ENCODE measurements around the gene YARS1.
"Not testable (repeated sequence)": the region's sequence is repeated elsewhere in the genome, so short reads cannot be mapped to it uniquely, and the experiment has no call there.

Gene YARS1

DNA sequence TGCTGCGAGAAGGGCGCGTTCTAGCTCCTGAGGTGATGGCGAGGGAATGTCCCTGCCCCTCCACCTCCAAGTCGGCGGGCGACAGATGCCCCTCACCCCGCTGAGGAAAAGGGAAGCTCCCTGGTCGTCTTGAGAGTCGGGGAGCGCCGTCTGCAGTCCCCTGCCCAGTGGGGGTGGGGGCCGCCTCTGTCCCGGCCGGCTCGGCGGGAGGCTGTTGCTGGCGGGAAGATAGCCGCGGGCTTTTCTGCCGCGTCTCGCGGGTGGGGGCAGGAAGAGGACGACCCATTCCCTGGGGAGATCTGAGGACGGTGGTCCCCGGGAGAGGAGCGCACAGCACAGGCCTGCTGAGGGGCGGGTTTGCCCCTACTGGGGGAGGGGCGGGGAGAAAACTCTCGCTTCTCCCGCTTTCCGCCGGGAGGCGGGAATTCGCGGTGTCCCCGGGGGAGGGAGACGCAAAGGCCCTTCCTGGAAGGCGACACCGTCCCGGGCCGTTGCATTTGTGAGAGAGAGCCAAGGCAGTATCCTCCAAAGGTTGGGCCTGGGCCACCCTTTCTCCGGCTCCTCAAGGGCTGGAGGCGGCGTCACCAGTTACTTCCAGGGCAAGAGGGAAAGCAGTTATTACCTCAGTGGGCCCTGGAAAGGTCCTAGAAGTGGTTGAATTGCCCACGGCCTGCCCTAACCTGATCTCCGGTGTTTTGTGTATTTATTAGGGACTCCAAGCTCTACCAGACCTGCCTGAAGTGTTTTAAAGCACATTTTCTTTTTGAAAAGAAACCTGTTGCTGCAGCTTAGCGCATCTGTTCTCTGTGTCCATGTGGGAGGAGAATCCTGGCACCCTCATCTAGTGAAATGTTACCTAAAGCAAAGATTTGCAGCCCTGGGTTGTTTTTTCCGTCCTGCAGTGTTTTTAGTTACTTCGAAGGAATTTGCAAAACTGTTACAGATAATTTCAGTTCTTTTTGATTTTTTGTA, 943 bp upstream of the YARS1 start:
- no peak for DNase-seq (ENCODE audit: low read depth)

DNA sequence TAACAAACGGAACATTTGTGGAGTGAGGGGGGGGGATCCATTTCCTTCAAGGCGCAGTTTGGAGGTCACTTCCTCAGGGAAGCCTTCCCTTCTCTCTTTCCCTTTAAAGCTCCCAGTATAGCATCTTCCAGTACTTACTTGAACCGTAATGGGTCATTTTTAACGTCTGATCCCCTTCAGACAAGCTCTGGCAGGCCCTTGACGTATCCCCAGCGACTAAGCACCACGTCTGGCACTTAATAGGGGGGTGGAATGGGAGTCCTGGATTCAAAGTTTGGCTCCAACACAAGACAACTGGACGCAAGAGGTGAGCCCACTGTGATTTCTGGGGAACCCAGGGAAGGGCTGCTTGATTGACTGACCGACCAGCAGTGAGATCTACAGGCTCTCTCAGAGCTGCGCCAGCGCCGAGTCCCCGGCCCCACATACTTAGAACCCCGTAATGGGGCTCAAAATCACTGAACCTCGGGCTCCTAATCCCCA, 441 bp downstream of the YARS1 start:
- DNase-seq (ENCODE audit: low read depth): no peak

GRCh38 chr1:32813941-32814739, 3.0 kb downstream of the YARS1 start:
- no peak for DNase-seq (ENCODE audit: low read depth)

DNA sequence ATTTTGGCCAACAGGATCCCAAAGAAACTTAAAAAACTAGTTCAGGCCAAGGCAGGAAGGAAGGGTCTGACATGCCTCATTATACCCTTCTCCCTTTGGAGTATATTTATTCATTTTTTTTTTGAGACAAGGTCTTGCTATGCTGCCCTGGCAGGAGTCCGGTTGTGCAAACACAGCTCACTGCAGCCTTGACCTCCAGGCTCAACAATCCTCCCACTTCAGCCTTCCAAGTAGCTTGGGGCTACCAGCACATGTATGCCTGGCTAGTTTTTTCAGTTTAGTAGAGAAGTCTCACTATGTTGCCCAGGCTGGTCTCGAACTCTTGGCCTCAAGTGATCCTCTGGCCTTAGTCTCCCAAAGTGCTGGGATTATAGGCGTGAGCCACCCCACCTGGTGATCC, 5.2 kb downstream of the YARS1 start:
- no peak for DNase-seq (ENCODE audit: low read depth)

DNA sequence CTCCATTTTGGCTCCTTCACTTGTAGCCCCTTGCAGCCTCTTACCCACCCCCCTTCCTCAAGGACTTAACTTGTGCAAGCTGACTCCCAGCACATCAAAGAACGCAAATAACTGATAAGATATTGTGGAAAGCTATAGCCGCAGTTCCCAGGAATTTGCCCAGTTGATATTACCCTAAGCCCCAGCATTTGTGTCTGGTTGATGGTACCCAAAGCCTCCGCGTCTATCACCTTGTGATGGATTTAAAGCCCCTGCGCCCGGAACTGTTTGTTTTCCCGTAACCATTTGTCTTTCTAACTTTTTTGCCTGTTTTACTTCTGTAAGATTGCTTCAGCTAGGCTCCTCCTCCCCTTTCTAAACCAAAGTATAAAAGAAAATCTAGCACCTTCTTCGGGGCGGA, 5.9 kb downstream of the YARS1 start:
- no peak for DNase-seq (ENCODE audit: low read depth)

GRCh38 chr1:32810358-32810757, 6.8 kb downstream of the YARS1 start:
- no peak for DNase-seq (ENCODE audit: low read depth)

- DNase-seq (ENCODE audit: low read depth): no peak
Measured at GRCh38 chr1:32808580-32808979, 8.6 kb downstream of the YARS1 start.

DNA sequence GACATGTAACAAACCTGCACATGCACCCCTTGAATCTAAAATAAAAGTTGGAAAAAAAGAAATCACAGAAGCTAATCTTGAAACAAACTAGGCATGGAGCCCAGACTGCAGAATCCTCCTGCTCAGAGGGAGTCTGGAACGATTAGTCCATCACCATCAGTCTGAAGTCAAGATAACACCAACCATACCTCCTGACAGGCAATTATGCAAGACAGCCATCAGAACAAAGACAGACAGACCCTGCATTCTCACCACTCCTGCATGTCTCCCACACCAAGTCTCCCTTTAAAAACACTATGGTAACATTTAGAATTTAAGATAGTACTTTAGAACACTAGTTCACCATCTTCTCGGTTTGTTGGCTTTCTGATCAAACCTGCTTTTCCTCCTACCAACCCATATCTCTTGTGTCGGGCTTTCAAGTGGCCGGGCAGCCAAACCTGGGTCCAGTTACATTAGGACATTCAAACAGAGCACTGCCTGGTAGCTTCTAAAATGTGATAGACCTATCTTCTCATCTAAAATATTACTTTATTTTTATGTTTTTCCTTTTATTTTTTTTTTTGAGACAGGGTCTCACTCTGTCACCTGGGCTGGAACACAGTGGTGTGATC, 10.1 kb downstream of the YARS1 start:
- no peak for DNase-seq (ENCODE audit: low read depth)

DNA sequence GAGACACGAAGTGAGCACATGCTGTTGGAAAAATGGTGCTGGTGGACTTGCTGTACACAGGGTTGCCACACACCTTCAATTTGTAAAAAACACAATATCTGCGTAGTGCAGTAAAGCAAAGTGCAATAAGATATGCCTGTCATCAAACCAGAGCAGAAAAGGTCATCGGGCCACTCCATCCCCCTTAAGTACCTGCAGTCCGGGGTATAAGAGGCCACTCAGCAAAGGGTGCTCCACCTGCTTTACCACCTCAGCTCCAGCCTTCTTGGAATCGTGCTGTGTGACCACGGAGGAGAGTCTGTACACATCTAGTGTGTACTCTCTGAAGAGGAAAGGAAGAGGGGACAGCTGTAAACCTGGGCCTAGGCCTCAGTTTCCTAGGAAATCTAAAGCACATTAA, 10.9 kb downstream of the YARS1 start:
- DNase-seq (ENCODE audit: low read depth): no peak

DNA sequence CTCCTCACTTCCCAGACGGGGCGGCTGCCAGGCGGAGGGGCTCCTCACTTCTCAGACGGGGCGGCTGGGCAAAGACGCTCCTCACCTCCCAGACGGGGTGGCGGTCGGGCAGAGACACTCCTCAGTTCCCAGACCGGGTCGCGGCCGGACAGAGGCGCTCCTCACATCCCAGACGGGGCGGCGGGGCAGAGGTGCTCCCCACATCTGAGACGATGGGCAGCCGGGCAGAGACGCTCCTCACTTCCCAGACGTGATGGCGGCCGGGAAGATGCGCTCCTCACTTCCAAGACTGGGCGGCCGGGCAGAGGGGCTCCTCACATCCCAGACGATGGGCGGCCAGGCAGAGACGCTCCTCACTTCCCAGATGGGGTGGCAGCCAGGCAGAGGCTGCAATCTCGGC, 12.7 kb downstream of the YARS1 start:
- DNase-seq (ENCODE audit: low read depth): not testable (repeated sequence)

DNA sequence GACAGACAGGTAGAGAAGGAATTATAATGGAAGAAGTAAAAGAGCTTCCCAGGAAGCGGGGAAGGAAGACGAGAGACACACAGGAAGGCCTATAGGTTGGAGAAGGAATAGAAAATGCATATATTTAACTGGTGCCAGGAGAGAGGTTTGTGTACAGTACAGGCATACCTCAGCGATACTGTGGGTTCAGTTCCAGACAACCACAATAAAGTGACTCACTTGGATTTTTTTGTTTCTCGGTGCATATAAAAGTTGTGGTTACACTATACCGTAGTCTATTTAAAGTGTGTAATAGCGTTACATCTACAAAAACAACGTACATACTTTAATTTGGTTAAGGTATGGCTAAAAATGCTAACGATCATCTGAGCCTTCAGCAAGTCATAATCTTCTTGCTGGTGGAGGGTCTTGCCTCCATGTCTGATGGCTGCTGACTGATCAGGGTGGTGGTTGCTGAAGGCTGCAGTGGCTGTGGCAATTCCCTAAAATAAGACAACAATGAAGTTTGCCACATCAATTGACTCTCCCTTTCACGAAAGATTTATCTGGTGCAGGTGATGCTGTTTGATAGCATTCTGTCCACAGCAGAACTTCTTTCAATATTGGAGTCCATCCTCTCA, 16.0 kb downstream of the YARS1 start:
- peak; percentile 79 for DNase-seq (ENCODE audit: low read depth)

GRCh38 chr1:32798679-32799416, 18.3 kb downstream of the YARS1 start:
- no peak for DNase-seq (ENCODE audit: low read depth)

DNA sequence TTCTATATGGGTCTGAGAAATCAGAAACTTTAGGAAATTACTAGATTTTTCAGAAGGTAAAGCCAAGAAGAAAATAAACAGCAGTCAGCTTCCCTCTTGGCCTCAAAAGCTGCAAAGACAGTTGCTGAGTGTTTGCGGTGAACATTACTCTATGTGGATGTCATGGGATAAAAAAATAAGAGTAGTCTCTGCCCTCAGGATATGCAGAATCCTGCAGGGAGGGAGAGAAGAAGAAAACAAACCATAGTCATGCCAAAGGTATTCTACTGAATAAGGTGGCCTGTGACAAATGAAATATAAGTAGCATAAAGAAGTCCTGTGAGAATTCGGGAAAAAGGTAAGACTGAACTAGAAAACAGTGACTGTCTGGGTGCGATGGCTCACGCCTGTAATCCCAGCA, 19.0 kb downstream of the YARS1 start:
- peak; percentile 75 for DNase-seq (ENCODE audit: low read depth)

DNA sequence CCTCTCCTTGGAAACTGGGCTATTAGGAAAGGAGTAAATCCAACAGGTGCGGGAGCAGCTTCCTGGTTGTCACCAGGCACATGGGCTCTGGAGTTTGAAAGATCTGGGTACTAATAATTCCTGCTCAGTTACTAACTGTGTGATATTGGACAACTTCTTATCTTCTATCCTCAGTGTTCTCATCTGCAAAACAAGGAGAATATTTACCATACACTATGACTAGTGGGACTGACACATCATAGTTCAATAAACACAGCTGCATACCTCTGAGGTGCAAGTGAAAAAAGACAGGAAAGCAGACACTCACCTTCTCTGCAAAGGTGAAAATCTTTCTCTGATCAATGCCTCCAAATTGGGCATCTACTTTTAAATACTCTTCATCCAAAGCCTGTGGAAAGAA, 19.7 kb downstream of the YARS1 start:
- no peak for DNase-seq (ENCODE audit: low read depth)

DNA sequence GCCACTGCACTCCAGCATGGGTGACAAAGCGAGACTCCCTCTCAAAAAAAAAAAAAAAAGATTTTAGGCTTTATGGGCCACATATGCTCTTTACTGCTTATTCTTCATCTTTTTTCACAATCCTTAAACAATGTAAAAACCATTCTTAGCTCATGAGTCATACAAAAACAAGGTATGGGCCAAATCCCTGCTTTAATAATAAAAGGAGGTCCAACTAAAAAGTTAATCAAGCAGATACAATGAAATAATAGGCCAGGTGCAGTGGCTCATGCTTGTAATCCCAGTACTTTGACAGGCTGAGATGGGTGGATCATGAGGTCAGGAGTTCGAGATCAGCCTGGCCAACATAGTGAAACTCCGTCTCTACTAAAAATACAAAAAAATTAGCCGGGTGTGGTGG, 21.4 kb downstream of the YARS1 start:
- not testable (repeated sequence) for DNase-seq (ENCODE audit: low read depth)

DNA sequence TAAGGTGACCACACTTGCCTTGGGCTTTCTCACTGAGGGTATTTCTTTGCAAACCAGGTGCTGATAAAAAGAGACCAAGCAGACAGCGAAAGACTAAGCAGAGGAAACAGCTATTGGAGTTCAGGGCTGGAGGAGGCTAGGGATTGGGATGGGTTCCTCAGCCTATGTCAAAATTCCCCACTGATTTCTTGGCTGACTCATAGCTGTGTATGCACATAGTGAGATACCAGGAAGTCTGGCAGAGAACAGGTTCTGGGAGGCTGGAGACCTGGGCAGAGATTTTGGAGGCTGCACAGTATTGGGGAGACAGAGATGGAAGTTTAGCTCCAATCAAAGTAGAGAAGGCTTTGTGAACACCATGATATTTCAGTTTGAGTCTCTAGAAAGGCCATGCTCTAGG, 25.3 kb downstream of the YARS1 start:
- DNase-seq (ENCODE audit: low read depth): no peak

DNA sequence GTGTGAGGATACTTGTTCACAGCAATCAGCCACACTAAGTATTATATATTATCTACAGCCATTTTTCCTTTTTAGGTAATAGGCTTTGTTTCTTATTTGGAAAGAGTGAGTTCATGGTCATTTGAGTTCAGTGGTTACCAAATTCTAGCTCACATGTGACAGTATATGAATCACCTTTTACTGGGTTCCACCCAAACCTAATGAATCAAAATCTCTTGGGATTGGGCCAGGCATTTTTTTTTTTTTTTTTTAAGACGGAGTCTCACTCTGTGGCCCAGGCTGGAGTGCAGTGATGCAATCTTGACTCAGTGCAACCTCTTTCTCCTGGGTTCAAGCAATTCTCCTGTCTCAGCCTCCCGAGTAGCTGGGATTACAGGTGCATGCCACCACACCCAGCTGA, 27.8 kb downstream of the YARS1 start:
- DNase-seq (ENCODE audit: low read depth): peak; percentile 70

DNA sequence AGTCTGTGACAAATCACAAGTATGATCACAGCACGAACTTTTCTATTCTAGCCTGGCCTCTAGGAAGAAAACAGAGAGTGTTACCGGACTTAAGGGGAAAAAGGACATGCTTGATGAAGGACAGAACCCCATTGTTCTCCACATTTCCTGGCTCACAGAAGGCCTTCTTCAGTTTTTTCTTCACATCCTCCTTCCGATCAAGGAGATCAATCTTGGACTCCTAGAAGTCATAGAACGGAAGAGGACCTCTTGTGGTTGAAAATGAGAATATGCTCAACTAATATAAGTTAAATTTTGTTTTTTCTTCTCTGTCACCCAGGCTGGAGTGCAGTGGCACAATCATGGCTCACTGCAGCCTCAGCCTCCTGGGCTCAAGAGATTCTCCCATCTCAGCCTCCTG, 30.3 kb downstream of the YARS1 start:
- no peak for DNase-seq (ENCODE audit: low read depth)

- no peak for DNase-seq (ENCODE audit: low read depth)
Measured at GRCh38 chr1:32784817-32785216, 32.3 kb downstream of the YARS1 start.

DNA sequence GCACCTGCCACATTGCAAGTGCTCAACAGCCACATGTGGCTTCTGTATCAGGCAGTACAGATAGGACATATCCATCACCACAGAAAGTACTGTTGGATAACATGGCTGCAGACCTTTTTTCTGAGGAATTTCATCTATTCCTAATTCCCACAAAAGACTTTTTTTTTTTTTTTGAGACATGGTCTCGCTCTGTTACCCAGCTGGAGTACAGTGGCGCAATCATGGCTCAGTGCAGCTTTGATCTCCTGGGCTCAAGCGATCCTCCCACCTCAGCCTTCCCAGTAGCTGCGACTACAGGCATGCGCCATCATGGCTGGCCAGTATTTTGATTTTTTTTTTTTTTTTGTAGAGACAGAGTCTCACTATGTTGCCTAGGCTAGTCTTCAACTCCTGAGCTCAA, 33.3 kb downstream of the YARS1 start:
- DNase-seq (ENCODE audit: low read depth): no peak

DNA sequence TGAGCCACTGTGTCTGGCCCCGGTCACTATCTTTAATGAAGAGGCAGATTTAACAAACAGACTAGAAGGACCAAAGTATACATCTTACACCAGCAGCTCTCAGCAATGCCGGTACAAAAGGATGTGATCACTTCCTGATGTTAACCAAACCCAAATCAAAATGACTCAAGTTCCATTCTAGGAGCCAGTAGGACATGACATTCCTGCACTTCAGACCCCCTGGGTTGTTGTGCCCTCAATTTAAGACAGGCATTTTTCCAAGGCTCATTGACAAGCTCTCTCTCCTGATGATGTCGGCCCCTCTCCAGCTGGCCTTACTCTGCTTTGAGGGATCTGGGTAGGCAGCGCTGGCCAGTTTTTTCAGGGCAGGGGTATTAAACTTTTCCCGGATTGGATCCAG, 35.1 kb downstream of the YARS1 start:
- DNase-seq (ENCODE audit: low read depth): no peak
